H1 (cell line): Measurements from ENCODE around the gene PHKG2. TPM values are rescaled to one million over a fixed set of nuclear protein-coding genes. Genes with fewer than 3 reads are reported as not detected.

Source experiments
- CTCF ChIA-PET: fragments of 300-600 bp; sonication (Branson Sonifier 250); formaldehyde crosslinking; loops from one replicate; lab custom pipeline; 2021; ENCODE audit not compliant: partially characterized antibody; lab: Charles Lee
- POLR2A ChIA-PET: fragments of 300-600 bp; sonication (Branson Sonifier 250); formaldehyde crosslinking; loops from one replicate; lab custom pipeline; 2021; ENCODE audit warnings: inconsistent platforms; ENCODE audit not compliant: partially characterized antibody; lab: Charles Lee
- DNase-seq, 2 experiments: peaks; one replicate each; pipeline versions ENCODE4 v3.0.0 to v3.0.0-alpha.2; 2010 to 2022; ENCODE audit warnings: low spot score in 2 of 2, low read depth in 1 of 2, mixed read lengths in 1 of 2
- FAIRE-seq: peaks from 2 replicates; lab custom pipeline; 2011; peaks lifted over from hg19 to GRCh38; lab: Jason Lieb, UNC
- H2AFZ ChIP-seq: 2 replicates; pipeline ENCODE4 v1.8.1; 2012; ENCODE audit warnings: low read length, inconsistent platforms
- H2AK5ac ChIP-seq: 2 replicates; pipeline ENCODE4 v1.6.1; 2013; ENCODE audit warnings: low read depth, low read length
- H2BK120ac ChIP-seq: replicated peaks from 2 replicates; pipeline ENCODE3; 2013; ENCODE audit warnings: low read depth, low read length, inconsistent platforms
- H2BK12ac ChIP-seq: 2 replicates; pipeline ENCODE4 v1.6.1; 2013; ENCODE audit warnings: low read depth, low read length
- H2BK15ac ChIP-seq: 2 replicates; pipeline ENCODE4 v1.6.1; 2013; ENCODE audit warnings: low read length
- H2BK20ac ChIP-seq: 2 replicates; pipeline ENCODE4 v1.6.1; 2013; ENCODE audit warnings: low read length
- H2BK5ac ChIP-seq: 2 replicates; pipeline ENCODE4 v1.6.1; 2013; ENCODE audit warnings: low read depth, low read length
- H3K14ac ChIP-seq: 2 replicates; pipeline ENCODE4 v1.6.1; 2013; ENCODE audit warnings: inconsistent platforms; ENCODE audit not compliant: insufficient read length
- H3K18ac ChIP-seq: 2 replicates; pipeline ENCODE4 v1.6.1; 2013; ENCODE audit warnings: low read length; ENCODE audit errors: extremely low read depth
- H3K23ac ChIP-seq: 2 replicates; pipeline ENCODE4 v1.6.1; 2013; ENCODE audit warnings: inconsistent platforms; ENCODE audit not compliant: insufficient read length
- H3K23me2 ChIP-seq: 2 replicates; pipeline ENCODE4 v1.6.1; 2013; ENCODE audit warnings: low read depth, low read length
- H3K27ac ChIP-seq: 2 replicates; pipeline ENCODE4 v1.6.1; 2011; ENCODE audit warnings: low read depth, low read length, inconsistent platforms
- H3K27me3 ChIP-seq, 4 experiments: replicated peaks in 1 of 4; 1 replicate in 1 of 4; 2 replicates in 3 of 4; pipeline versions ENCODE4 v1.6.1 to v1.8.1; 2011 to 2013; ENCODE audit warnings: low read length in 3 of 4, mild to moderate bottlenecking in 3 of 4, inconsistent platforms in 2 of 4, mixed read lengths in 2 of 4, moderate library complexity in 1 of 4; ENCODE audit not compliant: control insufficient read depth in 3 of 4, insufficient read depth in 3 of 4; ENCODE audit errors: extremely low read depth in 1 of 4
- H3K36me3 ChIP-seq, 4 experiments: 2 replicates each; pipeline versions ENCODE4 v1.6.1 to v1.8.1; 2011 to 2013; ENCODE audit warnings: mild to moderate bottlenecking in 4 of 4, low read length in 3 of 4, moderate library complexity in 2 of 4, control low read depth in 1 of 4, inconsistent platforms in 1 of 4; ENCODE audit not compliant: insufficient read depth in 4 of 4, control insufficient read depth in 2 of 4
- H3K4ac ChIP-seq: replicated peaks from 2 replicates; pipeline ENCODE3; 2013; ENCODE audit warnings: low read length, low read depth, mixed read lengths, inconsistent platforms; ENCODE audit not compliant: insufficient read length
- H3K4me1 ChIP-seq, 4 experiments: replicated peaks in 1 of 4; 1 replicate in 1 of 4; 2 replicates in 3 of 4; pipeline versions ENCODE4 v1.6.1 to v1.8.1; 2011 to 2013; ENCODE audit warnings: low read length in 3 of 4, inconsistent platforms in 2 of 4, mixed read lengths in 1 of 4; ENCODE audit not compliant: insufficient read depth in 4 of 4, control insufficient read depth in 3 of 4
- H3K4me2 ChIP-seq, 2 experiments: 2 replicates each; pipeline versions ENCODE4 v1.6.1 to v1.8.1; 2011 to 2013; ENCODE audit warnings: low read depth in 2 of 2, low read length in 2 of 2, control low read depth in 1 of 2, inconsistent platforms in 1 of 2, mild to moderate bottlenecking in 1 of 2; ENCODE audit not compliant: insufficient read depth in 1 of 2
- H3K4me3 ChIP-seq, 4 experiments: fragments of 200-600, 300-600 bp in 1 of 4; sonication (generic), shearing (Covaris generic), sonication (Bioruptor Twin) in 1 of 4; 2 replicates each; pipeline versions ENCODE4 v1.5.1 to v1.8.1; 2011 to 2016; ENCODE audit warnings: low read length in 4 of 4, low read depth in 3 of 4, control low read depth in 2 of 4, inconsistent platforms in 2 of 4, mild to moderate bottlenecking in 2 of 4, mixed read lengths in 1 of 4, moderate library complexity in 1 of 4; ENCODE audit not compliant: insufficient read depth in 2 of 4; ENCODE audit errors: extremely low read depth in 1 of 4
- H3K56ac ChIP-seq: replicated peaks from 2 replicates; pipeline ENCODE3; 2013; ENCODE audit warnings: low read depth, mild to moderate bottlenecking, mixed read lengths, low read length, inconsistent platforms; ENCODE audit not compliant: insufficient read length
- H3K79me1 ChIP-seq: 2 replicates; pipeline ENCODE4 v1.6.1; 2013; ENCODE audit warnings: low read depth, low read length, control low read depth
- H3K79me2 ChIP-seq, 2 experiments: 2 replicates each; pipeline versions ENCODE4 v1.6.1 to v1.8.1; 2012 to 2013; ENCODE audit warnings: low read length in 2 of 2, mild to moderate bottlenecking in 2 of 2, inconsistent platforms in 1 of 2; ENCODE audit not compliant: insufficient read depth in 2 of 2, control insufficient read depth in 1 of 2
- H3K9ac ChIP-seq, 4 experiments: replicated peaks in 1 of 4; 1 replicate in 1 of 4; 2 replicates in 3 of 4; pipeline versions ENCODE4 v1.6.1 to v1.8.1; 2011 to 2013; ENCODE audit warnings: low read depth in 3 of 4, low read length in 3 of 4, control low read depth in 2 of 4, mild to moderate bottlenecking in 2 of 4, moderate library complexity in 2 of 4, inconsistent platforms in 1 of 4; ENCODE audit errors: extremely low read depth in 1 of 4
- H3K9me3 ChIP-seq, 2 experiments: 2 replicates each; pipeline versions ENCODE4 v1.6.1 to v1.8.1; 2012 to 2013; ENCODE audit warnings: mild to moderate bottlenecking in 2 of 2, moderate library complexity in 2 of 2, control low read depth in 1 of 2, inconsistent platforms in 1 of 2, low read depth in 1 of 2, low read length in 1 of 2, mixed read lengths in 1 of 2; ENCODE audit not compliant: insufficient read depth in 2 of 2
- H4K20me1 ChIP-seq, 2 experiments: replicated peaks in 1 of 2; 2 replicates each; pipeline versions ENCODE3 to v1.8.1; 2011 to 2013; ENCODE audit warnings: inconsistent platforms in 2 of 2, low read length in 2 of 2, mild to moderate bottlenecking in 1 of 2; ENCODE audit not compliant: insufficient read depth in 2 of 2, control insufficient read depth in 1 of 2
- H4K5ac ChIP-seq: 2 replicates; pipeline ENCODE4 v1.6.1; 2013; ENCODE audit warnings: low read length, low read depth, mixed read lengths, inconsistent platforms; ENCODE audit not compliant: insufficient read length
- H4K8ac ChIP-seq: 2 replicates; pipeline ENCODE4 v1.8.0; 2013; ENCODE audit warnings: mild to moderate bottlenecking, moderate library complexity, low read length, inconsistent platforms; ENCODE audit not compliant: insufficient read depth; ENCODE audit errors: extremely low read depth
- H4K91ac ChIP-seq: replicated peaks from 2 replicates; pipeline ENCODE3; 2013; ENCODE audit warnings: low read length, mixed read lengths, inconsistent platforms; ENCODE audit not compliant: insufficient read length
- BACH1 ChIP-seq: IDR thresholded peaks from 2 replicates; pipeline ENCODE4 v1.6.1; 2012; ENCODE audit warnings: low read length, improper control_type of control experiment
- CBX5 ChIP-seq: fragments of 300-800, 300-1000 bp; sonication (generic); IDR thresholded peaks from 2 replicates; pipeline ENCODE4 v1.7.1; 2016; ENCODE audit warnings: antibody characterized with exemption, low read length, low read depth
- E2F6 ChIP-seq: IDR thresholded peaks from 2 replicates; pipeline ENCODE4 v1.6.1; 2012; ENCODE audit warnings: inconsistent platforms
- KDM4A ChIP-seq: IDR thresholded peaks from one replicate; pipeline ENCODE4 v1.7.1; 2012; ENCODE audit warnings: low read depth, mild to moderate bottlenecking, moderate library complexity, low read length, inconsistent platforms; ENCODE audit not compliant: severe bottlenecking
- KDM5A ChIP-seq: fragments of 200-600 bp; IDR thresholded peaks from 2 replicates; pipeline ENCODE4 v1.7.1; 2012; ENCODE audit warnings: mild to moderate bottlenecking, low read length, inconsistent platforms, mixed read lengths
- NRF1 ChIP-seq: IDR thresholded peaks from 2 replicates; pipeline ENCODE4 v1.6.1; 2011; ENCODE audit warnings: mild to moderate bottlenecking, low read depth, low read length, improper control_type of control experiment
- POLR2A ChIP-seq, 2 experiments: IDR thresholded peaks; 1 replicate in 1 of 2; 2 replicates in 1 of 2; pipeline ENCODE4 v1.6.1; 2011; ENCODE audit warnings: low read depth in 2 of 2, low read length in 2 of 2, mild to moderate bottlenecking in 2 of 2; ENCODE audit errors: control extremely low read depth in 1 of 2
- POU5F1 ChIP-seq: IDR thresholded peaks from 2 replicates; pipeline ENCODE4 v1.6.1; 2011; ENCODE audit warnings: low read depth, mild to moderate bottlenecking, low read length, moderate library complexity
- RAD21 ChIP-seq, 2 experiments: IDR thresholded peaks in 1 of 2; conservative IDR thresholded peaks in 1 of 2; 2 replicates each; pipeline ENCODE4 v1.6.1; 2011; ENCODE audit warnings: low read depth in 2 of 2, low read length in 2 of 2, improper control_type of control experiment in 1 of 2, inconsistent platforms in 1 of 2, mild to moderate bottlenecking in 1 of 2, moderate library complexity in 1 of 2
- SIN3A ChIP-seq, 2 experiments: IDR thresholded peaks in 1 of 2; conservative IDR thresholded peaks in 1 of 2; 2 replicates each; pipeline ENCODE4 v1.6.1; 2011 to 2012; ENCODE audit warnings: low read length in 2 of 2, improper control_type of control experiment in 1 of 2, low read depth in 1 of 2, mild to moderate bottlenecking in 1 of 2
- TAF1 ChIP-seq: IDR thresholded peaks from 2 replicates; pipeline ENCODE4 v1.6.1; 2011; ENCODE audit warnings: mild to moderate bottlenecking, low read depth, low read length
- TAF7 ChIP-seq: optimal IDR thresholded peaks from 2 replicates; pipeline ENCODE3; 2011; ENCODE audit warnings: low read depth, mild to moderate bottlenecking, inconsistent platforms, low read length, moderate library complexity, borderline replicate concordance
- TEAD4 ChIP-seq: IDR thresholded peaks from 2 replicates; pipeline ENCODE4 v1.6.1; 2012; ENCODE audit warnings: low read depth, low read length, inconsistent platforms, mixed read lengths
- ZNF274 ChIP-seq: IDR thresholded peaks from 2 replicates; pipeline ENCODE4 v1.7.0; 2012; ENCODE audit warnings: low read length, borderline replicate concordance; ENCODE audit errors: extremely low read depth
- WGBS, 2 experiments: shearing (Covaris generic) in 1 of 2; methylation state at CpG; one replicate each; pipeline versions ENCODE4 v1.1.6 to v1.1.7; 2013 to 2015; ENCODE audit warnings: low lambda C conversion rate in 2 of 2, mixed read lengths in 2 of 2, inconsistent platforms in 1 of 2, low coverage in 1 of 2, missing lambda C conversion rate in 1 of 2; ENCODE audit not compliant: insufficient replicate concordance in 2 of 2, insufficient coverage in 1 of 2, insufficient read length in 1 of 2; ENCODE audit errors: extremely low coverage in 1 of 2, missing lambda C conversion rate in 1 of 2; 5-methylcytosine and 5-hydroxymethylcytosine counted together
- polyA plus RNA-seq, 7 experiments: library from polyadenylated mRNA; depleted of rRNA in 3 of 7; stranded (reverse) in 5 of 7; unstranded in 2 of 7; fragments of >200 nt in 5 of 7; fragments of 200-250 nt in 2 of 7; gene quantifications; 1 replicate in 5 of 7; 2 replicates in 1 of 7; 4 replicates in 1 of 7; pipeline versions ENCODE4 v1.2.1 to v1.2.3, GENCODE V29; 2011 to 2013; ENCODE audit warnings: missing spikeins in 2 of 7, mixed read lengths in 2 of 7
- total RNA-seq: library from RNA; stranded (reverse); fragmentation: NEBNext Ultra II Directional; extraction: Animal tissue kit (Norgen Biotek cat#: 25700); gene quantifications from 2 replicates; pipeline ENCODE4 v1.2.1, GENCODE V29; 2021

The PHKG2 gene
- total and polyA plus RNA-seq, 2 of the 8 experiments (the other 6 are each of a cell fraction or from before 2014, with no cell fraction given): 36.0 to 53.4 TPM

- Histone ChIP-seq H3K36me3 (peaks cover 37 to 65% (median 61%) of the 10 kb centered on the region in 4 experiments), H2BK20ac (no peak overlapping the region), H2BK120ac (no peak overlapping the region), H4K91ac (no peak overlapping the region), H2AK5ac (no peak overlapping the region), H3K79me2 (no peaks in the 10 kb centered on the region; a peak in 1 of 4 replicates), H3K27me3 (no peaks in the 10 kb centered on the region), H3K4me2 (no peak overlapping the region), H3K4ac (no peak overlapping the region), H2AFZ (no peak overlapping the region), H2BK15ac (no peak overlapping the region), H4K8ac (no peak overlapping the region), H3K9me3 (no peaks in the 10 kb centered on the region), H3K4me3 (no peak overlapping the region), H3K18ac (no peak overlapping the region), H3K23me2 (no peaks in the 10 kb centered on the region), H3K4me1 (no peaks in the 10 kb centered on the region), H4K20me1 (peaks cover 8 to 30% of the 10 kb centered on the region in 2 experiments), H3K23ac (no peak overlapping the region), H3K27ac (no peak overlapping the region), H3K14ac (no peak overlapping the region), H2BK5ac (no peak overlapping the region), H4K5ac (no peak overlapping the region), H3K9ac (no peak overlapping the region), H3K79me1 (peaks cover 6% of the 10 kb centered on the region; the same call in 1 of the 2 replicates), H3K56ac (no peak overlapping the region), H2BK12ac (no peak overlapping the region)
- DNase-seq (no peak), FAIRE-seq (no peak)
- POLR2A ChIA-PET: interaction anchor here (1.0 to 6.8 kb wide), 9 partner anchors 10 to 55 kb away, joined by 3 to 80 read pairs (median 9); partner anchors contain the start of genes PHKG2 and SRCAP
- CTCF ChIA-PET: interaction anchor here (1.6 to 2.1 kb wide), 2 partner anchors 14 to 60 kb away, joined by 7 to 8 read pairs; no protein-coding TSS in a partner anchor
- 95% methylated on average over 10 of the region's 10 CpGs; no CpG with 5 or more reads in 1 of the 2 experiments for WGBS, 2 experiments
- TF ChIP-seq TEAD4 (no peak), E2F6 (no peak), TAF7 (no peak), POLR2A (IDR thresholded peaks at IDR 0.05; ENCODE audit: control extremely low read depth in 1 of 2, low read depth in 2 of 2, low read length in 2 of 2) (no peak), BACH1 (no peak), NRF1 (no peak), RAD21 (IDR thresholded peaks at IDR 0.05 in 1 of 2, conservative IDR thresholded peaks at IDR 0.05 in 1 of 2; ENCODE audit: low read depth in 2 of 2, low read length in 2 of 2) (no peak), POU5F1 (no peak), SIN3A (conservative IDR thresholded peaks at IDR 0.05 in 1 of 2, IDR thresholded peaks at IDR 0.05 in 1 of 2; ENCODE audit: low read depth in 1 of 2, low read length in 2 of 2) (no peak), ZNF274 (no peak), KDM5A (no peak), CBX5 (no peak), KDM4A (no peak), TAF1 (no peak)
These were observed 25.3 kb upstream of the PHKG2 start for GRCh38 chr16:30722916-30723315.
